ENCODE measurements around the gene PBLD.

PBLD gene

GRCh38 chr10:68342909-68343516 lies 10.3 kb upstream of the PBLD start:
- ChIA-PET CTCF (interaction anchor here (0.5 kb wide), 1 partner anchor 502 kb away, joined by 4 read pairs; no protein-coding TSS in a partner anchor), POLR2A (ENCODE audit: low non-redundant PET) (no interaction called here)
- H3K27ac ChIP-seq = no peak overlapping the region

GRCh38 chr10:68340358-68341080 lies 7.8 kb upstream of the PBLD start:
- CTCF ChIA-PET = interaction anchor here (1.1 to 1.9 kb wide), 2 partner anchors 8 to 127 kb away, joined by 3 to 14 read pairs; no protein-coding TSS in a partner anchor
- H3K27ac ChIP-seq = no peak overlapping the region
- DNase-seq (ENCODE audit: low spot score) = no peak
- POLR2A ChIA-PET (ENCODE audit: low non-redundant PET) = no interaction called here
- TF ChIP-seq CTCF (conservative IDR thresholded peaks at IDR 0.05; ENCODE audit: low read depth) = no peak

More at GRCh38 chr10:68342909-68343516, 10.3 kb upstream of the PBLD start:
- TF ChIP-seq CTCF (conservative IDR thresholded peaks at IDR 0.05; ENCODE audit: low read depth) = no peak
- DNase-seq (ENCODE audit: low spot score) = no peak

GRCh38 chr10:68336754-68337351 lies 4.1 kb upstream of the PBLD start:
- no peak overlapping the region for H3K27ac ChIP-seq
- TF ChIP-seq CTCF (conservative IDR thresholded peaks at IDR 0.05; ENCODE audit: low read depth) = no peak
- CTCF ChIA-PET = no interaction called here
- POLR2A ChIA-PET (ENCODE audit: low non-redundant PET) = no interaction called here
- no peak for DNase-seq (ENCODE audit: low spot score)

- POLR2A ChIA-PET (ENCODE audit: low non-redundant PET) = no interaction called here
- CTCF ChIA-PET = interaction anchor here (0.6 to 0.7 kb wide), 2 partner anchors 17 to 112 kb away, joined by 4 to 5 read pairs; no protein-coding TSS in a partner anchor
- no peak overlapping the region for H3K27ac ChIP-seq
- no peak for TF ChIP-seq CTCF (conservative IDR thresholded peaks at IDR 0.05; ENCODE audit: low read depth)
- no peak for DNase-seq (ENCODE audit: low spot score)
These were observed 2.1 kb upstream of the PBLD start for GRCh38 chr10:68334672-68335467.

GRCh38 chr10:68333440-68334431 lies 1.0 kb upstream of the PBLD start:
- DNase-seq (ENCODE audit: low spot score) = no peak
- TF ChIP-seq CTCF (conservative IDR thresholded peaks at IDR 0.05; ENCODE audit: low read depth) = no peak
- ChIA-PET CTCF (interaction anchor here (0.6 to 1.1 kb wide), 3 partner anchors 15 to 120 kb away, joined by 3 to 7 read pairs (median 5); no protein-coding TSS in a partner anchor), POLR2A (ENCODE audit: low non-redundant PET) (no interaction called here)
- no peak overlapping the region for H3K27ac ChIP-seq
